Prostate gland (tissue), 2 donors: Measurements from ENCODE around the gene PCLO.

Source experiments
- CTCF ChIP-seq, 4 experiments: fragments of 200-600 bp in 2 of 4; fragments of 450-650 bp in 2 of 4; sonication (generic) in 2 of 4; IDR thresholded peaks; 1 replicate in 3 of 4; 2 replicates in 1 of 4; pipeline ENCODE4 v1.5.1; 2016 to 2019; ENCODE audit warnings: antibody characterized with exemption in 4 of 4, mild to moderate bottlenecking in 2 of 4, moderate library complexity in 2 of 4
- POLR2AphosphoS5 ChIP-seq: sonication (generic); formaldehyde crosslinking; IDR thresholded peaks from one replicate; pipeline ENCODE4 v1.6.1; 2017; ENCODE audit warnings: antibody characterized with exemption

- TF ChIP-seq CTCF (IDR thresholded peaks at IDR 0.05) (no peak), POLR2AphosphoS5 (no peak)
Observed at GRCh38 chr7:83101530-83101929, 61.2 kb downstream of the PCLO start.
